ENCODE measurements around the gene CRELD2. TPM values are rescaled to one million over a fixed set of nuclear protein-coding genes. Genes with fewer than 3 reads are reported as not detected.

CRELD2 gene
- total RNA-seq, 6 experiments from 2014 or later, result 67.9 to 86.8 (median 78.5) TPM

GRCh38 chr22:49896201-49896600 lies 22.2 kb upstream of the CRELD2 start:
- no peak for DNase-seq
- Mint-ChIP-seq H3K4me3 (no peak overlapping the region), H3K9me3 (peaks cover 4% of the 10 kb centered on the region), H3K27ac (no peak overlapping the region), H3K36me3 (ENCODE audit: low read depth) (peaks cover 42% of the 10 kb centered on the region), H3K4me1 (ENCODE audit: low read depth) (0 out of 2 replicates have a peak, but pooled peaks cover 5% of the 10 kb centered on the region), H3K27me3 (ENCODE audit: insufficient read depth) (peaks cover 2% of the 10 kb centered on the region)
- no peak for TF ChIP-seq CTCF (IDR thresholded peaks at IDR 0.05)

GRCh38 chr22:49897015-49897684 lies 21.3 kb upstream of the CRELD2 start:
- H3K27me3 Mint-ChIP-seq (ENCODE audit: insufficient read depth), result peaks cover 2% of the 10 kb centered on the region
- no peaks in the 10 kb centered on the region; the same call in 1 of the 2 replicates for H3K9me3 Mint-ChIP-seq
- no peak overlapping the region for H3K27ac Mint-ChIP-seq
- TF ChIP-seq CTCF (IDR thresholded peaks at IDR 0.05), result no peak
- 0 out of 2 replicates have a peak, but pooled peaks cover 5% of the 10 kb centered on the region for H3K4me1 Mint-ChIP-seq (ENCODE audit: low read depth)
- peaks cover 47% of the 10 kb centered on the region for H3K36me3 Mint-ChIP-seq (ENCODE audit: low read depth)
- no peak overlapping the region for H3K4me3 Mint-ChIP-seq
- DNase-seq, result no peak

- H3K9me3 Mint-ChIP-seq, result no peaks in the 10 kb centered on the region; the same call in 1 of the 2 replicates
- peaks cover 27% of the 10 kb centered on the region for H3K36me3 Mint-ChIP-seq (ENCODE audit: low read depth)
- TF ChIP-seq CTCF (IDR thresholded peaks at IDR 0.05), result no peak
- no peaks in the 10 kb centered on the region; the same call in 1 of the 2 replicates for H3K27me3 Mint-ChIP-seq (ENCODE audit: insufficient read depth)
- H3K27ac Mint-ChIP-seq, result no peak overlapping the region
- H3K4me1 Mint-ChIP-seq (ENCODE audit: low read depth), result 0 out of 2 replicates have a peak, but pooled peaks cover under 1% of the 10 kb centered on the region
- no peak overlapping the region for H3K4me3 Mint-ChIP-seq
- DNase-seq, result no peak
Observed at GRCh38 chr22:49899530-49899929, 18.9 kb upstream of the CRELD2 start.

- no peak for TF ChIP-seq CTCF (IDR thresholded peaks at IDR 0.05)
- Mint-ChIP-seq H3K36me3 (ENCODE audit: low read depth) (peaks cover 23% of the 10 kb centered on the region), H3K4me3 (no peak overlapping the region), H3K27me3 (ENCODE audit: insufficient read depth) (peaks cover 5% of the 10 kb centered on the region; the same call in 1 of the 2 replicates), H3K9me3 (no peaks in the 10 kb centered on the region), H3K27ac (no peak overlapping the region), H3K4me1 (ENCODE audit: low read depth) (no peaks in the 10 kb centered on the region)
- DNase-seq, result no peak
Observed at GRCh38 chr22:49900441-49901230, 17.8 kb upstream of the CRELD2 start.

- TF ChIP-seq CTCF (IDR thresholded peaks at IDR 0.05), result no peak
- peaks cover 23% of the 10 kb centered on the region for H3K36me3 Mint-ChIP-seq (ENCODE audit: low read depth)
- peaks cover 6% of the 10 kb centered on the region; the same call in 1 of the 2 replicates for H3K27me3 Mint-ChIP-seq (ENCODE audit: insufficient read depth)
- H3K4me3 Mint-ChIP-seq, result no peak overlapping the region
- H3K4me1 Mint-ChIP-seq (ENCODE audit: low read depth), result no peaks in the 10 kb centered on the region
- H3K27ac Mint-ChIP-seq, result no peak overlapping the region
- no peak for DNase-seq
- no peaks in the 10 kb centered on the region for H3K9me3 Mint-ChIP-seq
Observed at GRCh38 chr22:49901457-49901856, 17.0 kb upstream of the CRELD2 start.

All from HFFc6 (cell line).